Activated B cell treated with CpG ODN at 0.5 μM for 24 hours (primary cell): Measurements from ENCODE around the gene ULBP3. TPM values are rescaled to one million over a fixed set of nuclear protein-coding genes. Genes with fewer than 3 reads are reported as not detected.
"Not testable (repeated sequence)": the region's sequence is repeated elsewhere in the genome, so short reads cannot be mapped to it uniquely, and the experiment has no call there.

Experiments
- ATAC-seq: fragments of 200-7000 bp; cut with Tn5 transposase; one replicate; pipeline ENCODE4 v1.10.0; 2021; ENCODE audit warnings: low read depth, mild to moderate bottlenecking, moderate library complexity
- CTCF ChIA-PET: fragments of 350-600 bp; sonication (Branson Sonifier 250); formaldehyde crosslinking; loops from one replicate; lab custom pipeline; 2021; ENCODE audit warnings: antibody characterized with exemption; lab: Charles Lee
- POLR2A ChIA-PET: fragments of 350-600 bp; sonication (Branson Sonifier 250); formaldehyde crosslinking; loops from one replicate; lab custom pipeline; 2021; ENCODE audit warnings: antibody characterized with exemption; lab: Charles Lee
- DNase-seq: peaks from one replicate; pipeline ENCODE4 v3.0.0; 2022
- H3K27ac Mint-ChIP-seq: one replicate; pipeline ENCODE4 v1.8.0; 2020; ENCODE audit warnings: mixed read lengths
- H3K27me3 Mint-ChIP-seq: one replicate; pipeline ENCODE4 v1.8.0; 2021; ENCODE audit warnings: mixed read lengths
- H3K36me3 Mint-ChIP-seq: one replicate; pipeline ENCODE4 v1.8.0; 2021; ENCODE audit warnings: low read depth, mixed read lengths
- H3K4me1 Mint-ChIP-seq: one replicate; pipeline ENCODE4 v1.8.0; 2021; ENCODE audit warnings: mixed read lengths
- H3K4me3 Mint-ChIP-seq: one replicate; pipeline ENCODE4 v1.8.0; 2020; ENCODE audit warnings: mild to moderate bottlenecking, mixed read lengths
- H3K9me3 Mint-ChIP-seq: one replicate; pipeline ENCODE4 v1.8.0; 2020; ENCODE audit warnings: mixed read lengths
- intact Hi-C: fragments of 100-400 bp; cut with micrococcal nuclease; formaldehyde crosslinking; loops from one replicate; pipeline ENCODE4 v1.15.1; 2024
- total RNA-seq: library from RNA; stranded (reverse); gene quantifications from 2 replicates; pipeline ENCODE4 v1.2.3, GENCODE V29; 2022
- TF ChIP-seq, protein P1 (sequence below): fragments of 200-600 bp; IDR thresholded peaks from one replicate; pipeline ENCODE4 v1.8.0; 2022; ENCODE audit warnings: antibody characterized with exemption, mild to moderate bottlenecking

ULBP3 gene
- total RNA-seq, 1 donor from 2014 or later, result 0.80 TPM

DNA sequence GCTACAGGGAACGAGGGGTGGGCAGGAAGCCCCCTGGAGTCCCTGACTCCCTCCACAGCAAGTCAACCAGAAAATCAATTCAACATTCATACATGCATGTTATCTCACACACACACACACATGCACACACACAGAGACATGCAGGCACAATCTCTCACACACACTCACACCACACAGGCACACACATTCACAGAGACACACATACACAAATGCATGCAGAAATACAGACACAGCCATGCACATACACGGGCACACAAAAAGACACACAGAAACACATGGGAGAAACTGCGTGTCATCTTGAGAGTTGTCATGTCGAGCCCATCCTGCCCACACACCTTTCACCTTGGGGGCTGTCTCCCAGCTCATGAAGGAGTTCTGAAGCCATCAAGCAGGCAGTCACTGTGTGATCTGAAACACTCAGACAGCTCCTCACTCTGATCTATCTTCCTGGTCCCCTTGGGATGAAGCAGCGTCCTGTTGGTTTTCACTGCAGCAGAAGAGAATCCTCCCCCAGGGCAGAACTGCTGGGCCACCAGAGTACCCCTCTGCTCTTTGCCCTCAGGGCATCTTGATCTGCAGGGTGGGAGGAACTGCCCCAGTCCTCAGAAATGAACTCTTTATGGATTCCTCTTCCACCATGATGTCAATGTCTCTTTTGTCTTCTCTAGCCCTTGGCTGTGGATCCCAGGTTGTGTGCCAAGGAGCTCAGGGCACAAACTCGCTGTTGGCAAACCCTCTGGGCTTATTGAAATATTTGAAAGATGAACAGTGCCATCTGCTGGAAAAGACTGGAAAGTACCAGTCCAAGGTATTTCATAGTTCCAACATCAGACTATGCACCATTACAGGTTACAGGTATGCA lies 52.4 kb downstream of the ULBP3 start:
- H3K9me3 Mint-ChIP-seq, result no peaks in the 10 kb centered on the region
- intact Hi-C loops, result loop anchor here (1.0 to 5.0 kb wide), 7 partner anchors 9 to 796 kb away; partner anchors contain the start of gene PPIL4
- ATAC-seq, result peak; percentile 85
- TF ChIP-seq, protein P1, sequence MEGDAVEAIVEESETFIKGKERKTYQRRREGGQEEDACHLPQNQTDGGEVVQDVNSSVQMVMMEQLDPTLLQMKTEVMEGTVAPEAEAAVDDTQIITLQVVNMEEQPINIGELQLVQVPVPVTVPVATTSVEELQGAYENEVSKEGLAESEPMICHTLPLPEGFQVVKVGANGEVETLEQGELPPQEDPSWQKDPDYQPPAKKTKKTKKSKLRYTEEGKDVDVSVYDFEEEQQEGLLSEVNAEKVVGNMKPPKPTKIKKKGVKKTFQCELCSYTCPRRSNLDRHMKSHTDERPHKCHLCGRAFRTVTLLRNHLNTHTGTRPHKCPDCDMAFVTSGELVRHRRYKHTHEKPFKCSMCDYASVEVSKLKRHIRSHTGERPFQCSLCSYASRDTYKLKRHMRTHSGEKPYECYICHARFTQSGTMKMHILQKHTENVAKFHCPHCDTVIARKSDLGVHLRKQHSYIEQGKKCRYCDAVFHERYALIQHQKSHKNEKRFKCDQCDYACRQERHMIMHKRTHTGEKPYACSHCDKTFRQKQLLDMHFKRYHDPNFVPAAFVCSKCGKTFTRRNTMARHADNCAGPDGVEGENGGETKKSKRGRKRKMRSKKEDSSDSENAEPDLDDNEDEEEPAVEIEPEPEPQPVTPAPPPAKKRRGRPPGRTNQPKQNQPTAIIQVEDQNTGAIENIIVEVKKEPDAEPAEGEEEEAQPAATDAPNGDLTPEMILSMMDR, result no peak
- DNase-seq, result peak; percentile 36
- peaks cover 62% of the 10 kb centered on the region for H3K27me3 Mint-ChIP-seq
- ChIA-PET POLR2A (no interaction called here), CTCF (interaction anchor here (0.7 to 2.6 kb wide), 23 partner anchors 9 to 379 kb away, joined by 3 to 27 read pairs (median 5); partner anchors contain the start of genes RAET1L and ULBP1)
- H3K27ac Mint-ChIP-seq, result no peak overlapping the region
- H3K4me1 Mint-ChIP-seq, result peaks cover 16% of the 10 kb centered on the region
- no peaks in the 10 kb centered on the region for H3K36me3 Mint-ChIP-seq
- H3K4me3 Mint-ChIP-seq, result no peak overlapping the region

DNA sequence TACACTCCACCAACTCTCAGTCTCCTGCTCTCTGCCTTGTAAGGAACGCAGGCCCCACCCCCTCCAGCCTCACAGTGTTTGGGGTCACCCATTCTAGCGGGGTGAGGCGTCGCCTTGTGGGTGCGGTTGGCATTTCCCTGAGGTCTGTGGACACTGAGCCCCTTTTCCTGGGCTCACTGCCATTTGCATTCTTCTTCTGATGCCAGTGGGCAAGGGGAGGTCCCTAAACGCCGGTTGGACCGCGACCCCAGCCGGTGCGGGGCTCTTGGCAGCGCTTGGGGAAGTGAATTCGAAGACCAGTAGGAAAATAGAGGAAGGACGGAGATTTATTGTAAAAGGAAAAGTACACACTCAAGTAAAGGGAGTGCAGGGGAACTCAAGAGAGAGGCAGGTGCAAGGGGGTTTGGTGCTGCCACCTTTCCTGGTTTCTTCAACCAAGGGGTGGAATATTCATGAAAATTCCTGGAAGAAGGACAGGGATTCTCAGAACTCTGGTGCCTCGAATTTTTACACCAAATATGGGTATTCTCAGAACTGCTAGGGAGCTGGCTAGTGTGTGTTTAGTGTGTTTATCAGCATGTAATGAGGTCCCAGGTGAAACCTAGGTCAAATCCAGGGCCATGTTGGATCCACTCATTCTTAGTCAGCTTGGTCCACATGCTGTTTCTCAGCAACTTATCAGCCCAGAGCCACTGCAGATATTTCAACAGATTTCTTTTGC lies 53.5 kb downstream of the ULBP3 start:
- H3K27ac Mint-ChIP-seq, CTCF ChIA-PET, DNase-seq, H3K9me3 Mint-ChIP-seq, H3K36me3 Mint-ChIP-seq, H3K4me3 Mint-ChIP-seq: not testable (repeated sequence)
- peak; percentile 40 for ATAC-seq
- Mint-ChIP-seq H3K4me1 (peaks cover 16% of the 10 kb centered on the region), H3K27me3 (peaks cover 64% of the 10 kb centered on the region)
- intact Hi-C loops, result loop anchor here (5.0 kb wide), 3 partner anchors 293 to 797 kb away; partner anchors contain the start of gene PPIL4
- POLR2A ChIA-PET, result interaction anchor here (0.6 kb wide), 1 partner anchor 80 kb away, joined by 4 read pairs; no protein-coding TSS in a partner anchor

DNA sequence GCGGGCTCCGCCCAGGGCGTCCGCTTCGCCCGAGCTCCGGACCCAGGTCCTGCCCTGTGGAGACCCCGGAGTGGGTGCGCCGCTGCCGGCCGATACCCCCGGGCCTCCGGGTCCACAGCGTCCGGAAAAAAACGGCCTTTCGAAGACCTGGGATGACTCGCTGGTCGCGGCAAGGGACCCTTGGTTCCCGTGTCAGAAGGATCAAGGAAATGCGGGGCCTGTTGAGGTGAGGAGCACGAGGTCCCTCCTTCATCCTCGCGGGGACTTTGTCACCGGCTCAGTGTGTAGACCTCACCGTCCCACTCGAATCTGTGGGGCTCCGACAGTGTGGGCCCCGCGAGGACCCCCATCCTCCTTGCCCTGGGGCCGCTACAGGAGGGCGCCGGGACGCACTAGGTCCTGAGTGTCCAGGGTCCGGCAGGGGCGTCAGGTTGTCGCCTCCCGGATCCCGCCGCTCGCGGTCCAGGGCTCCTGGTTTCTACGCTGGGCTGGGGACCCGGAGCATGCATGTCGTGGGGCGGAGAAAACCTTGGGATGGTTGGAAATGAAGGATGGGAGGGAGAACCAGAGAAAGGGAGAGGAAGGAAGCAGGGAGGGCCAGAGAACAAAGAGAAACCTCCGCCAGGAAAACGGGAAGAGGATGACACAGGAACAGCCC lies 54.2 kb downstream of the ULBP3 start:
- H3K27me3 Mint-ChIP-seq, result peaks cover 67% of the 10 kb centered on the region
- intact Hi-C loops, result loop anchor here (5.0 kb wide), 3 partner anchors 292 to 798 kb away; partner anchors contain the start of gene PPIL4
- H3K9me3 Mint-ChIP-seq, DNase-seq, POLR2A ChIA-PET, H3K27ac Mint-ChIP-seq, ATAC-seq, CTCF ChIA-PET, H3K36me3 Mint-ChIP-seq: not testable (repeated sequence)
- H3K4me3 Mint-ChIP-seq, result peak overlapping the region; percentile 28
- H3K4me1 Mint-ChIP-seq, result peaks cover 16% of the 10 kb centered on the region

DNA sequence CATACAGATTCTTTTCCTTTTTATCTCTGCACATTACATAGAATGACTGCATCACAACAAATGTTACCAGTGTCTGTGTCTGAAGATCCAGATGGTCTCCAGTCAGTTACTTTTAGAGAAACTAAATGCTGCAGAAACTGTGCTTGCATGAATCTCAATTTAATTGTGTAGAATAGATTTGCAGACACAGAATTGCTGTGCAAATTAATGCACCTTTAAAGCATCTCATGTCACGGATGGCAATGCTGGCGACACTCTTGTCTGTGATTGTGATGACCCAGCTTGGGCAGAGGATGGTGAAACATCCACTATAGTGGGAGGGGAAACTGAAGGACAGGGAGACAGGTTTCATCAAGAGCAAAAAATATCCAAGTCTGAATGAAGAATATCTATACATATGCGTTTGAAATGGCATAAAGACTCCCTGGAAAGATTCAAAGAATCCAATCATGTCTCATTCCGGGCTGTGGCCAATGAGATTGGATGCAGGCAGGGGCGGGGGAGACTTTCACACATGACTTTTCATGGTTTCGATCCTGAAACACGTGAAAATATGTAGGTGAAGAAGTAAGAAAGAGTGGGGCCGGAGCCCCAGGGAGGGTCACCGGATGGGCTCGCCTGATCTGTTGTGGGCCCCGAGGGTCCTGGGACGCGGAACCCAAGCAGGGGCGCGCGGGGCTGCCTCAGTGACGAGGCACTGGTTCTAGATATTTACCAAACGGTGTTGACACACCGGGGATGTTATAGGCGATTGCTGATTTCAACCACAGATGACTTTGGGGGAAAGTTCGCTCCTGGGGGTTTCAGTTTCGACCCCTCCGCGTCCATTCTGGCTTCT lies 54.9 kb downstream of the ULBP3 start:
- H3K27ac Mint-ChIP-seq, H3K9me3 Mint-ChIP-seq, H3K36me3 Mint-ChIP-seq, CTCF ChIA-PET, intact Hi-C loops, POLR2A ChIA-PET, ATAC-seq, DNase-seq: not testable (repeated sequence)
- Mint-ChIP-seq H3K4me1 (peaks cover 16% of the 10 kb centered on the region), H3K4me3 (peak overlapping the region; percentile 59), H3K27me3 (peaks cover 66% of the 10 kb centered on the region)

DNA sequence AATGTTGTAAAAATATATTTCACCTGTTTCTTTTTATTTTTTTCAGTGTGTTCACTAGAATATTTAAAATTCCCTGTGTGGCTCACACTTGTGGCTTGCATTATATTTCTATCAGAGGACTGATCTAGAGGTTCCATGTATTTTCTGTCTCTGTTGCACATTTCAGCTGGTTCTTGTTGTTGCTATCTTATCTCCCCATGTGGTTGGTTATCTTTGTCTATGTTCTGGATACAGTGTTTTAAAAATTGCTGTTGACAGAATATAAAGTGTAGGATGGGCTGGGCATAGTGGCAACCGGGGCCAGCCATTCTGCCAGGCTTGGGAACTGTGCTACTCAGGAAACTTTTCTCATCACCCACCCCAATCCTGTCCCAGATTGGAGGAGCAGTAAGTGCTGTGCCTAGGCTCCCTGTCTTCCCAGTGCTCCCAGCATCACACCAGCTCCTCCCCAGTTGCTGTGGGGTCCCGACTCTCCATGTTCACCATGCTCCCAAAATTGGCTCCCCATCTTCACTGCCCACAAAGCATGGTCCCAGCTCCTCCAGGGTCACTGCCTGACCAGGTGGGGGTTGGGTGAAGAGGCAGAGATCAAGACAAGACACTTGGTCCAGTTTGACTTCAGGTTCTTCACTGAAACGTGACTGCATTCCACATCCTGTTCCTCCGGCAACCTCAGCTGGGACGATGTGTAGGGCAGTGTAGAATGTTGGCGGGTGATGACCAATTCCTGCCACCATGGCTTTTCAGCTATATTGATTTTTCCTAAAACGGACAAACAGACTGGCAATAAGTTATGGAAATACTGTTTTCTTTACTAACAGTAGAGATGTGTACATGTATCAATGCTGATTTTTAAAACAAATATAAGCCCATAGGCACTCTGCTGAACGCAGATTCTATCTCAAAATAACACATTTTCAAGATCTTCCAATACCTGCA lies 55.8 kb downstream of the ULBP3 start:
- CTCF ChIA-PET, POLR2A ChIA-PET, intact Hi-C loops, ATAC-seq, H3K36me3 Mint-ChIP-seq, H3K27ac Mint-ChIP-seq, H3K9me3 Mint-ChIP-seq, H3K4me3 Mint-ChIP-seq, DNase-seq: not testable (repeated sequence)
- Mint-ChIP-seq H3K4me1 (peaks cover 19% of the 10 kb centered on the region), H3K27me3 (peaks cover 70% of the 10 kb centered on the region)

Other genes with a start within 250 kb of the ULBP3 start
- 0.29 TPM in 2 replicates for gene LRP11, start 204.8 kb downstream of the ULBP3 start, total RNA-seq
- gene RAET1E, start 171.0 kb downstream of the ULBP3 start, total RNA-seq, result not detected in 2 replicates
- not detected in 2 replicates for gene RAET1G, start 146.0 kb downstream of the ULBP3 start, total RNA-seq
- 0.29 and 0.37 TPM in 2 replicates for gene ULBP2, start 127.1 kb downstream of the ULBP3 start, total RNA-seq
- 1.9 and 2.2 TPM in 2 replicates for gene ULBP1, start 105.2 kb downstream of the ULBP3 start, total RNA-seq
- not detected in 2 replicates for gene RAET1L, start 43.6 kb downstream of the ULBP3 start, total RNA-seq
- 0.11 and 0.32 TPM in 2 replicates for gene PPP1R14C, start 73.9 kb upstream of the ULBP3 start, total RNA-seq